Measurements from ENCODE around the gene APBB2. TPM values are rescaled to one million over a fixed set of nuclear protein-coding genes. Genes with fewer than 3 reads are reported as not detected.
"Not testable (repeated sequence)": the region's sequence is repeated elsewhere in the genome, so short reads cannot be mapped to it uniquely, and the experiment has no call there.

The APBB2 gene
- total RNA-seq, 1 donor from 2014 or later: 63.2 TPM

DNA sequence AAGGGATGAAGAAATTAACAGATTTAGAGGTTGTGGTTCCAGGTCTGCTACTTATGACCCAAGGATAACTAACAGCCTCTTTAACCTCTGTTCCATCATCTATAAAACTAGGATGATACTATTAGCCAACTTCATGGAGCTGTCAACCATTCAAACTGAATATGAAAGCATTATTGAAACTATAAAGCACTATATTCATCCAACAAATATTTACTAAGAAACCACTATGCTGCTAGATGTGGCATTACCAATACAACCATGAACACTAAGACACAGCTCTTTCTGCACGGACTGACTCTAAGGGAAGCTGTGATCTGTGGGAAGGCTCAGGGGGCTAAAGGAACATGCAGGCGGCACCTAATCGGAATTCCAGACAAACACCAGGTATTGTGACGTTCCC is 66.0 kb downstream of the APBB2 start:
- Mint-ChIP-seq H3K27me3 (ENCODE audit: low read depth) (no peaks in the 10 kb centered on the region), H3K27ac (no peak overlapping the region), H3K4me1 (peaks cover 32% of the 10 kb centered on the region), H3K9me3 (no peaks in the 10 kb centered on the region), H3K36me3 (peaks cover 3% of the 10 kb centered on the region), H3K4me3 (no peak overlapping the region)
- TF ChIP-seq, protein P1, sequence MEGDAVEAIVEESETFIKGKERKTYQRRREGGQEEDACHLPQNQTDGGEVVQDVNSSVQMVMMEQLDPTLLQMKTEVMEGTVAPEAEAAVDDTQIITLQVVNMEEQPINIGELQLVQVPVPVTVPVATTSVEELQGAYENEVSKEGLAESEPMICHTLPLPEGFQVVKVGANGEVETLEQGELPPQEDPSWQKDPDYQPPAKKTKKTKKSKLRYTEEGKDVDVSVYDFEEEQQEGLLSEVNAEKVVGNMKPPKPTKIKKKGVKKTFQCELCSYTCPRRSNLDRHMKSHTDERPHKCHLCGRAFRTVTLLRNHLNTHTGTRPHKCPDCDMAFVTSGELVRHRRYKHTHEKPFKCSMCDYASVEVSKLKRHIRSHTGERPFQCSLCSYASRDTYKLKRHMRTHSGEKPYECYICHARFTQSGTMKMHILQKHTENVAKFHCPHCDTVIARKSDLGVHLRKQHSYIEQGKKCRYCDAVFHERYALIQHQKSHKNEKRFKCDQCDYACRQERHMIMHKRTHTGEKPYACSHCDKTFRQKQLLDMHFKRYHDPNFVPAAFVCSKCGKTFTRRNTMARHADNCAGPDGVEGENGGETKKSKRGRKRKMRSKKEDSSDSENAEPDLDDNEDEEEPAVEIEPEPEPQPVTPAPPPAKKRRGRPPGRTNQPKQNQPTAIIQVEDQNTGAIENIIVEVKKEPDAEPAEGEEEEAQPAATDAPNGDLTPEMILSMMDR (IDR thresholded peaks at IDR 0.05; ENCODE audit: unreplicated experiment): no peak
- no peak for DNase-seq (ENCODE audit: low spot score in 2 of 2, unreplicated experiment in 2 of 2)

DNA sequence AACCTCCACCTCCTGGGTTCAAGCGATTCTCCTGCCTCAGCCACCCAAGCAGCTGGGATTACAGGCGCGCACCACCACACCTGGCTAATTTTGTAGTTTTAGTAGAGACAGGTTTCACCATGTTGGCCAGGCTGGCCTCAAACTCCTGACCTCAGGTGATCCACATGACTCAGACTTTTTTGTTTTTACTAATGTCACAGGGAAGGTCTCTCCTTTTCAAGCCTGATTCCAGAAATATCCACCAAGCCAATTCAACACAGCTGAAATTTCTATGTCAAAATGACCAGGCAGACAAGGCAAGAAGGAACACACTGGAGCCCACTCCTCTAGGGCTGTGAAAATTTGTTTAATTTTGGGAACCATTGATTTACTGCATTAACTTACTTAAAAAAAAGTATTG is 66.8 kb downstream of the APBB2 start:
- not testable (repeated sequence) for H3K36me3 Mint-ChIP-seq; H3K27me3 Mint-ChIP-seq (ENCODE audit: low read depth); H3K4me3 Mint-ChIP-seq; H3K9me3 Mint-ChIP-seq; DNase-seq (ENCODE audit: low spot score in 2 of 2, unreplicated experiment in 2 of 2); H3K27ac Mint-ChIP-seq
- peaks cover 37% of the 10 kb centered on the region for H3K4me1 Mint-ChIP-seq

DNA sequence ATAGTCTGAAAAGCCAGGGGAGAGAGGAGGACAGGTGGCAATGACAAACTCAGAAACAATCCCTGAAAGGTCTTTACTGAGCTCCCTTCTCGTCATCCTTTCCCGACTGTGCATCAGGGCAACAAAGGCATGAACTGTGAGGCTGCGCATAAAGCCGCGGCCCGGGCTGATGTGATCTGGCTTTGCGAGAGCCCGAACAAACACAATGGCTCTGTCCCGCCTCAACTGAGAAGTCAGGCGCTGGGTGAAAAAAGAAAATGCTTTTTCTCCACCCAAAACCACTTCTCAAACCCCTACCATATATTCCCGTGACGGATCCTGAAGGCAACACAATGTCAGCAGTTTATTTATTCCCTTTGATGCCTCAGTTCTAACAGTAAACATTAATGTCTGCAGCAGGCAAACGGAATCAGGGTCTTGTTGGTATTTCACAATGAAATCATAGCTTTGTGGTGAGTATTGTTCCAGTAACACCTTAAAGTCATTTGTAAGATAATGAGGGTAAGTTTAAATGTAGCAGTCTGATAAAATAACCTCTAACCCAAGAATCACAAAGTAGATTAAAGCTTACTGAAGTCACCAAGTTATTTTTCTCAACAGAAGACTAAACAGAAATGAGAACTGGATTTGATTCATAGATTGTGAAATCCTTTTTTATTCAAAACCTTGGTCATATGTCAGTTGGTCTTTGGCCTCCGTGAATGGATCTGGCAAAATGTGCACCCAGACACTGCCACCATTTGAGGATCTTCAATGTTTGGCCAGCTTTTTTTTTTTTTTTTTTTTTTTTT is 67.4 kb downstream of the APBB2 start:
- Mint-ChIP-seq H3K4me3 (no peak overlapping the region), H3K36me3 (peaks cover 1% of the 10 kb centered on the region), H3K27me3 (ENCODE audit: low read depth) (no peaks in the 10 kb centered on the region), H3K9me3 (no peaks in the 10 kb centered on the region), H3K27ac (peak overlapping the region; percentile 69), H3K4me1 (peaks cover 42% of the 10 kb centered on the region)
- DNase-seq (ENCODE audit: low spot score in 2 of 2, unreplicated experiment in 2 of 2): no peak
- TF ChIP-seq, protein P1 (IDR thresholded peaks at IDR 0.05; ENCODE audit: unreplicated experiment): no peak

DNA sequence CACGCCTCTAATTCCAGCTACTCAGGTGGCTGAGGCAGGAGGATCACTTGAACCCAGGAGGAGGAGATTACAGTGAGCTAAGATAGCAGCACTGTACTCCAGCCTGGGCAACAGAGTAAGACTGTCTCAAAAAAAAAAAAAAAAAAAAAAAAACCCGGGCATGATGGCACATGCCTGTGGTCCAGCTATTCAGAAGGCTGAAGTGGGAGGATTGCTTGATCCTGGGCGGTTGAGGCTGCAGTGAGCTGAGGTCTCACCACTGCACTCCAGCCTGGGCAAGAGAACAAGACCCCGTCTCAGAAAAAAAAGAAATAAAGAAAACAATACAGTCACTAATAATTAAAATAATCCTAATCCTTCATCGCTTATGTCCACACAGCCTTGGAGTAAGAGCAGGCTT is 68.1 kb downstream of the APBB2 start:
- no peaks in the 10 kb centered on the region for H3K27me3 Mint-ChIP-seq (ENCODE audit: low read depth)
- peaks cover 8% of the 10 kb centered on the region for H3K36me3 Mint-ChIP-seq
- no peak for DNase-seq (ENCODE audit: low spot score in 2 of 2, unreplicated experiment in 2 of 2)
- H3K4me3 Mint-ChIP-seq: no peak overlapping the region
- TF ChIP-seq, protein P1 (IDR thresholded peaks at IDR 0.05; ENCODE audit: unreplicated experiment): no peak
- peak overlapping the region; percentile 69 for H3K27ac Mint-ChIP-seq
- peaks cover 42% of the 10 kb centered on the region for H3K4me1 Mint-ChIP-seq
- no peaks in the 10 kb centered on the region for H3K9me3 Mint-ChIP-seq

DNA sequence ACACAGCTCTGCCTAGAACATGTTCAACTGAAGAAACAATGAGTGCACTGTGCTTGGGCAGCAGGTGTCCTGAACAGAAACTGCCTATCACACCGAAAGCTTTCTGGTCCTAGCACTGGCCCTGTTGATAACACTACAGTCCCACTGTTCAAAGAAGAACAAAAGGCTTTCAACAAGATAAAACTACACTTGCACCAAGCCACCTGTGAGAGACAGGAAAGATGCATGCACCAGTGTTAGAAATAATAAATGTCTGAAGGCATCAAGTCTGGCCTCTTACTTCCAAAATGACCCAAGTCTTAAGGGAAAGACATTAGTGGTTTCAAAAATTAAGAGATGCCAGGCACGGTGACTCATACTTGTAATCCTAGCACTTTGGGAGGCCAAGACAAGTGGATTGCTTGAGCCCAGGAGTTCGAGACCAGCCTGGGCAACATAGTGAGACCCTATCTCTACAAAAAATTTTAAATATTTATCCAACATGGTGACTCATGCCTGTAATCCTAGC is 68.7 kb downstream of the APBB2 start:
- no peak for DNase-seq (ENCODE audit: low spot score in 2 of 2, unreplicated experiment in 2 of 2)

DNA sequence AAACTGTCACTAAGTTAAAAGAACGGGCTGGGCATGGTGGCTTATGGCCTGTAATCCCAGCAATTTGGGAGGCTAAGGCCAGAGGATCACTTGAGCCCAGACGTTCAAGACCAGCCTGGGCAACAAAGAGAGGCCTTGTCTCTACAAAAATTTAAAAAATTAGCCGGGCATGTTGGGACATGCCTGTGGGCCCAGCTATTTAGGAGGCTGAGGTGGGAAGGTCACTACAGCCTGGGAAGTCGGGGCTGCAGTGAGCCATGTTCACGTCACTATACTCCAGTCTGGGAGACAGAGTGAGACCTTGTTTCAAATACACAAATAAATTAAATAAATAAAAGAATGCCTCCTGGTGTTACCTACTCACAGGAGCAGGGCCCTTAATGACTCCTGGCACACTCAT is 69.5 kb downstream of the APBB2 start:
- Mint-ChIP-seq H3K36me3 (peaks cover 12% of the 10 kb centered on the region), H3K27me3 (ENCODE audit: low read depth) (no peaks in the 10 kb centered on the region), H3K27ac (peak overlapping the region; percentile 96), H3K9me3 (no peaks in the 10 kb centered on the region), H3K4me1 (peaks cover 42% of the 10 kb centered on the region), H3K4me3 (no peak overlapping the region)
- no peak for DNase-seq (ENCODE audit: low spot score in 2 of 2, unreplicated experiment in 2 of 2)
- TF ChIP-seq, protein P1 (IDR thresholded peaks at IDR 0.05; ENCODE audit: unreplicated experiment): no peak

More for the DNA sequence above, 68.7 kb downstream of the APBB2 start:
- TF ChIP-seq, protein P1 (IDR thresholded peaks at IDR 0.05; ENCODE audit: unreplicated experiment): no peak
- H3K4me3 Mint-ChIP-seq: no peak overlapping the region
- H3K27me3 Mint-ChIP-seq (ENCODE audit: low read depth): no peaks in the 10 kb centered on the region
- peaks cover 42% of the 10 kb centered on the region for H3K4me1 Mint-ChIP-seq
- peak overlapping the region; percentile 32 for H3K27ac Mint-ChIP-seq
- peaks cover 12% of the 10 kb centered on the region for H3K36me3 Mint-ChIP-seq
- no peaks in the 10 kb centered on the region for H3K9me3 Mint-ChIP-seq
